Esophagus (tissue), 2 donors: ENCODE measurements around the gene PARVA. TPM values are rescaled to one million over a fixed set of nuclear protein-coding genes. Genes with fewer than 3 reads are reported as not detected.

Experiments used
- H3K27ac ChIP-seq, 2 donors: one replicate each; pipeline ENCODE4 v1.5.1; 2013; ENCODE audit warnings: low read depth in 2 of 2, mild to moderate bottlenecking in 2 of 2, inconsistent platforms in 1 of 2, low read length in 1 of 2, moderate library complexity in 1 of 2
- H3K27me3 ChIP-seq, 2 donors: one replicate each; pipeline ENCODE4 v1.6.1; 2013; ENCODE audit warnings: low read length in 2 of 2, control low read depth in 1 of 2, mild to moderate bottlenecking in 1 of 2; ENCODE audit not compliant: insufficient read depth in 2 of 2, control insufficient read depth in 1 of 2
- H3K36me3 ChIP-seq, 2 donors: one replicate each; pipeline ENCODE4 v1.6.1; 2013; ENCODE audit warnings: low read length in 1 of 2; ENCODE audit not compliant: control insufficient read depth in 2 of 2, insufficient read depth in 2 of 2
- H3K4me1 ChIP-seq, 2 donors: one replicate each; pipeline ENCODE4 v1.6.1; 2013; ENCODE audit warnings: low read length in 1 of 2; ENCODE audit not compliant: control insufficient read depth in 2 of 2, insufficient read depth in 2 of 2
- H3K4me3 ChIP-seq, 2 donors: one replicate each; pipeline ENCODE4 v1.5.1; 2013; ENCODE audit warnings: low read length in 2 of 2, mild to moderate bottlenecking in 2 of 2, low read depth in 1 of 2, moderate library complexity in 1 of 2
- H3K9me3 ChIP-seq, 2 donors: one replicate each; pipeline ENCODE4 v1.6.1; 2013; ENCODE audit warnings: mild to moderate bottlenecking in 2 of 2, low read depth in 1 of 2, low read length in 1 of 2, moderate library complexity in 1 of 2; ENCODE audit not compliant: control insufficient read depth in 2 of 2, insufficient read depth in 1 of 2
- WGBS, 2 donors: extraction: QIAGEN DNeasy Blood & Tissue Kit; methylation state at CpG; one replicate each; pipeline ENCODE4 v1.1.7; 2013; 5-methylcytosine and 5-hydroxymethylcytosine counted together
- polyA plus RNA-seq, 2 donors: library from polyadenylated mRNA; stranded (reverse); fragments of 200-250 nt; gene quantifications; one replicate each; pipeline ENCODE4 v1.2.3, GENCODE V29; 2013
- donor health status: healthy with polysubstance abuse.
- donor health status: Bipolar disorder and iron deficiency.

PARVA gene
- polyA plus RNA-seq, 2 donors: 8.2 to 18.3 TPM

- 74 to 82% methylated on average over 5 of the region's 5 CpGs for WGBS, 2 donors
- peaks cover 2 to 5% of the 10 kb centered on the region in 2 donors for H3K4me1 ChIP-seq
- no peaks in the 10 kb centered on the region for H3K9me3 ChIP-seq
- no peaks in the 10 kb centered on the region for H3K27me3 ChIP-seq
- H3K27ac ChIP-seq: no peak overlapping the region
- H3K4me3 ChIP-seq: no peak overlapping the region
- H3K36me3 ChIP-seq: peaks cover 3 to 5% of the 10 kb centered on the region in 2 donors
Measured at GRCh38 chr11:12524865-12525264, 147.5 kb downstream of the PARVA start.

- no peaks in the 10 kb centered on the region for H3K9me3 ChIP-seq
- H3K27ac ChIP-seq: no peak overlapping the region
- WGBS, 2 donors: 84 to 93% methylated on average over 1 of the region's 1 CpG
- H3K4me3 ChIP-seq: no peak overlapping the region
- no peaks in the 10 kb centered on the region for H3K27me3 ChIP-seq
- peaks cover 2 to 5% of the 10 kb centered on the region in 2 donors for H3K4me1 ChIP-seq
- peaks cover 3 to 5% of the 10 kb centered on the region in 2 donors for H3K36me3 ChIP-seq
Measured at GRCh38 chr11:12525466-12526055, 148.2 kb downstream of the PARVA start.

GRCh38 chr11:12526789-12527188 is 149.4 kb downstream of the PARVA start:
- Histone ChIP-seq H3K27me3 (no peaks in the 10 kb centered on the region), H3K27ac (no peak overlapping the region), H3K9me3 (no peaks in the 10 kb centered on the region), H3K4me1 (peaks cover 2 to 5% of the 10 kb centered on the region in 2 donors), H3K36me3 (peaks cover 3 to 5% of the 10 kb centered on the region in 2 donors), H3K4me3 (no peak overlapping the region)
- 48 to 82% methylated on average over 1 of the region's 1 CpG for WGBS, 2 donors

- H3K4me3 ChIP-seq: no peak overlapping the region
- peaks cover 2 to 5% of the 10 kb centered on the region in 2 donors for H3K4me1 ChIP-seq
- no peaks in the 10 kb centered on the region for H3K9me3 ChIP-seq
- WGBS, 2 donors: 47 to 48% methylated on average over 2 of the region's 2 CpGs
- H3K27ac ChIP-seq: no peak overlapping the region
- H3K36me3 ChIP-seq: peaks cover 2 to 3% of the 10 kb centered on the region in 2 donors
- no peaks in the 10 kb centered on the region for H3K27me3 ChIP-seq
Measured at GRCh38 chr11:12528487-12528886, 151.1 kb downstream of the PARVA start.

GRCh38 chr11:12529041-12529440 is 151.7 kb downstream of the PARVA start:
- WGBS, 2 donors: 48 to 54% methylated on average over 5 of the region's 5 CpGs
- H3K4me3 ChIP-seq: no peak overlapping the region
- peaks cover 2 to 5% of the 10 kb centered on the region in 2 donors for H3K4me1 ChIP-seq
- peaks cover 2 to 3% of the 10 kb centered on the region in 2 donors for H3K36me3 ChIP-seq
- H3K9me3 ChIP-seq: no peaks in the 10 kb centered on the region
- H3K27me3 ChIP-seq: no peaks in the 10 kb centered on the region
- H3K27ac ChIP-seq: peak overlapping the region in 1 of 2 donors; percentile 13

- H3K4me1 ChIP-seq: peaks cover 1 to 4% of the 10 kb centered on the region in 2 donors
- peaks cover 2 to 3% of the 10 kb centered on the region in 2 donors for H3K36me3 ChIP-seq
Measured at GRCh38 chr11:12529793-12530192, 152.4 kb downstream of the PARVA start.

GRCh38 chr11:12531020-12531419 is 153.6 kb downstream of the PARVA start:
- Histone ChIP-seq H3K9me3 (no peaks in the 10 kb centered on the region), H3K27ac (no peak overlapping the region), H3K4me3 (no peak overlapping the region), H3K27me3 (no peaks in the 10 kb centered on the region), H3K4me1 (no peaks in the 10 kb centered on the region), H3K36me3 (peaks cover 2 to 3% of the 10 kb centered on the region in 2 donors)
- WGBS, 2 donors: 80 to 86% methylated on average over 5 of the region's 5 CpGs

More at GRCh38 chr11:12529793-12530192, 152.4 kb downstream of the PARVA start:
- Histone ChIP-seq H3K27ac (no peak overlapping the region), H3K4me3 (no peak overlapping the region), H3K9me3 (no peaks in the 10 kb centered on the region), H3K27me3 (no peaks in the 10 kb centered on the region)

GRCh38 chr11:12531681-12532080 is 154.3 kb downstream of the PARVA start:
- H3K4me1 ChIP-seq: peaks cover 0 to 2% of the 10 kb centered on the region in 2 donors
- no peaks in the 10 kb centered on the region for H3K9me3 ChIP-seq
- H3K4me3 ChIP-seq: no peak overlapping the region
- no peaks in the 10 kb centered on the region for H3K27me3 ChIP-seq
- H3K36me3 ChIP-seq: peaks cover 2 to 3% of the 10 kb centered on the region in 2 donors
- H3K27ac ChIP-seq: no peak overlapping the region
- WGBS, 2 donors: 57 to 71% methylated on average over 3 of the region's 3 CpGs

GRCh38 chr11:12532580-12532979 is 155.2 kb downstream of the PARVA start:
- Histone ChIP-seq H3K36me3 (peaks cover under 1 to 2% of the 10 kb centered on the region in 2 donors), H3K27me3 (no peaks in the 10 kb centered on the region), H3K9me3 (no peaks in the 10 kb centered on the region), H3K4me1 (peaks cover 0 to 3% of the 10 kb centered on the region in 2 donors), H3K4me3 (no peak overlapping the region), H3K27ac (no peak overlapping the region)
- WGBS, 2 donors: 97 to 98% methylated on average over 14 of the region's 14 CpGs

- Histone ChIP-seq H3K36me3 (no peaks in the 10 kb centered on the region), H3K4me3 (no peak overlapping the region), H3K9me3 (no peaks in the 10 kb centered on the region), H3K27me3 (no peaks in the 10 kb centered on the region), H3K27ac (no peak overlapping the region), H3K4me1 (peaks cover 0 to 9% of the 10 kb centered on the region in 2 donors)
- 65 to 83% methylated on average over 2 of the region's 2 CpGs for WGBS, 2 donors
Measured at GRCh38 chr11:12534549-12534948, 157.2 kb downstream of the PARVA start.
